T-helper 22 cell (primary cell): ENCODE data around the gene RWDD1.

Source experiments
- DNase-seq: peaks from one replicate; pipeline ENCODE4 v3.0.0-alpha.2; 2020; ENCODE audit warnings: low read depth

Gene RWDD1

DNA sequence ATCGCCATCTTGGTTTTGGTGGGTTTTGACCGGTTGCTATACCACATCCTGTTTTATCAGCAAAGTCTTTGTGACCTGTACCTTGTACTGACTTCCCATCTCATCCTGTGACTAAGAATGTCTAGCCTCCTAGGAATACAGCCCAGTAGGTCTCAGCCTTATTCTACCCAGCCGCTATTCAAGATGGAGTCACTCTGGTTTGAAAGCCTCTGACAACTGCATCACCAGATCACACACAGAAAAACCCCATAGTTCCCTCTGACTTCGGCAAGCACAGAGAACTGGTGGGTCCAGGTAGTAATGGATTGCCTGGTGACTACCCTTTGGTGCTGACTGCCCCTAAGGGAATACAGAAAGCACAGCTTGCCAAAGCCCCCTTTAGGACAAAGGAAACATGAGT, 34.6 kb downstream of the RWDD1 start:
- no peak for DNase-seq

DNA sequence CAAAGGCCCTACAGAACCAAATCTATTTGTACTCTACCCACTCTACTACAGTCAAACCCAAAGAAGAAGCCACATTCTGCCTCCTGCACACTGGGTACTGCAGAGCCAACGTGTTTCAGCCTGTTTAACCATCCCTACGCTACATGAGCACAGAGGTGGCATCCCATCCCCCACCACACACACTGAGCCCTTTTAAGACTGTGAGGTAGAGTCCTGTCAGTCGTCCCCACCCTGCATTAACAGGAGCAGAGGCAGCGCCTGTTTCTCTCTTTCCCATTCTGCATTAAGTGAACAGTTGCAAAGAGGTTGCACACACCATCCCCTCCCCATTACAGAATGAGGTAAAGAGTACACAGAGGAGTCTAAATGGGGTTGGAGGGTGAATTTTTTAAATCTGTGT, 39.8 kb downstream of the RWDD1 start:
- no peak for DNase-seq

GRCh38 chr6:116615937-116616736, 44.8 kb downstream of the RWDD1 start, which contains the start of gene RSPH4A:
RSPH4A (plus strand) TSS chr6:116616479; CDS start chr6:116616624, 145 bp downstream.
- peak; percentile 42 for DNase-seq

DNA sequence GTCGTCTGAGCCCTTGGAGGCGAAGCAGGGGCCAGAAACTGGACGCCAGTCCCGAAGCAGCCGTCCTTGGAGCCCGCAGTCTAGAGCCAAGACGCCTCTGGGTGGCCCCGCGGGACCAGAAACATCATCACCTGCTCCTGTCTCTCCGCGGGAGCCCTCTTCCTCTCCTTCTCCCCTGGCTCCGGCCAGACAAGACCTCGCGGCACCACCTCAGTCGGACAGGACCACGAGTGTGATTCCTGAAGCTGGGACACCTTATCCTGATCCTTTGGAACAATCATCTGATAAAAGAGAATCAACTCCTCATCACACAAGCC, 45.4 kb downstream of the RWDD1 start:
- DNase-seq, result no peak

DNA sequence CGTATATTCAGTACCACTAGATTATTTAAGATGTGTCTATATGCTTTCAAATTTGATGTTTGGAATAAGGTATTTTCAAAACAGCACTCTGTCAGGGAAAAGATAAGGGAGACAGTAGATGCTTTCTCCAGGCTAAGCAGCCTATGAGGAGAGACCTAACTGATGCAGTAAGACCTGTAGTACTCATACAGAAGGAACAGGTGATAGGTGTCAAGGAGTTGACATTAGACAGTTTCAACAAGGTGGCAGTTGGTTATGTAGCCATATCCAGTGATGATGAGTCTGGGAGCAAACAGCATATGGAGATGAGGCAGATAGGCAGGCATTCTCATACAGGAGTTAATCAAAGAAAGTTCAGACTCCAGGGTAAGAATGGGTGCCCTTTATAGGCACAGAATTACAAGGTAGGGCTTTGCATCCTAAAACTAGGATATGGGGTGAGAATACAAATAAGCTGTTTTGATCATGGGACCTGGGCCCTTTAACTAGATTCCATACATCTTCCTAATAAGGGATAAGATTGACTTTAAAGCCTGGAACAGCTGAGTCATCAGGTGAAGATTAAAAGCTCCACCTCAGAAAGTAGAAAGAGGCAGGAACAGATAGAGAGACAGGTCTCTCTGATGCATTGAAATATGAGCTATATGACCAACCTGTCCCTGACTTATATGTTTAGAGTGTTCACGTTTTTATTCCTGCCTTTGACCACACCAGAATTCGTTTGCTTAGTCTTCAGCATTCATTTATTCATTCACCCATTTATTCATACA, 52.9 kb downstream of the RWDD1 start:
- no peak for DNase-seq

DNA sequence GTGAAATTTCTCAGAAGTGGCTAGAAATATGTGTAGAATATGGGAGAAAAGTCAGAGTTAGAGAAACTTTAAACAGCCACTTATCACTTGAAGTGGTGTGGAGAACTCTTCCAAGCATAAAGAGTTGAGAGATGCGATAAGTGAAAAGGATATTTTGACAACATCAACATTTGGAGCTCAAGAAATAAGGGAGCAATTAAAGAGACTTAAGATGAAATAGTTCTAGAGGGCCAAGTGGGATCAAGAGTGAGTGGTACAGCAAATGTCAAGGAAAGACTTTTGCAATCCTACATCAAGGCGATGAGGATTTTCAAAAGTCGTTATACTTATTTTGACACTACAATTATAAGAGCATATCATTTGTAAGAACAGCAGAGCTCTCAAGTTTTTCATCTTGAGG, 54.6 kb downstream of the RWDD1 start:
- no peak for DNase-seq

DNA sequence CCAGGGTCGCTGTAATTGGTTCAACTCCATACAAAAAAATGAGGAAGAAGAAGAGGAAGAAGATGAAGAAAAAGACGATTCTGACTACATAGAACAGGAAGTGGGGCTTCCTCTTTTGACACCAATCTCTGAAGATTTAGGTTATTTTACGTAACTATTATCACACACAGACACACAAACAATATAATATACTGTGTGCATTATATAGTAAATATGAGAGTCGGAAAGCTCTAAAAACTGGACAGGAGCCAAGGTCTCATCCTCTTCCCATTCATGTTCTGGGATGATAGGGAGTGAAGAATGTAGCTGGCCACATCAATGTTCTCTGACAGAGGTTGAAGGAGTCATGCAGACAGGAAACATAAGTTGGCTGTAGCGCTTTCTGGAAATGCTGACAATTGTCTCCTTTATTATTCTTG, 58.3 kb downstream of the RWDD1 start:
- no peak for DNase-seq

DNA sequence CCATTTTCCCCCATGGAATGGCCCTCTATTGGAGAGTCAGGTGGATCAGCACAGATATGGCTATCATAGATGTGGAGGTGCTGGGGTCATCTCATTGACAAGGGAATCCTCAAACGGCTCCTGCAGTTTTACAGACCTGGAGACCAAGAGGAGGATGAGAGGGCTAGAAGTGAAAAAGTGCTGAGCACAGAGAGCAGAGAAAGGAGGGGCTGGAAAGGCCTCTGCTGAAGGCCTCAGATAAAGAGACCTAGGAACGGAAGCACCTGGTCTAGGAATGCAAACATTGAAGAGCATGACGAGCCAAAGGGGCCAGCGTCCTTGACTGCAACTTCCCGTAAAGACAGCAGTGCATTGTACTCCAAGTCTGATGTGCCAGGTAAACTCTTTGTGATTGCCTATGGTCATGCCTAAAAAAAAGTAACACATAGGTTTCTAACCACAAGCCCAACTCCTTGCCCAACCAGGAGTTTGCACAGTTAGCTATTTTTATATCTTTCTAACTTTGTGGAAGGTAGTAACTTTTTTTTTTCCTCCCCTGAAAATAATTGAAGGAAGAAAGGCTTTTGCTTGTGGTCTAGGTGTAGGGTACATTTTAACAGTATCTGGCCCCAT, 60.2 kb downstream of the RWDD1 start:
- no peak for DNase-seq

DNA sequence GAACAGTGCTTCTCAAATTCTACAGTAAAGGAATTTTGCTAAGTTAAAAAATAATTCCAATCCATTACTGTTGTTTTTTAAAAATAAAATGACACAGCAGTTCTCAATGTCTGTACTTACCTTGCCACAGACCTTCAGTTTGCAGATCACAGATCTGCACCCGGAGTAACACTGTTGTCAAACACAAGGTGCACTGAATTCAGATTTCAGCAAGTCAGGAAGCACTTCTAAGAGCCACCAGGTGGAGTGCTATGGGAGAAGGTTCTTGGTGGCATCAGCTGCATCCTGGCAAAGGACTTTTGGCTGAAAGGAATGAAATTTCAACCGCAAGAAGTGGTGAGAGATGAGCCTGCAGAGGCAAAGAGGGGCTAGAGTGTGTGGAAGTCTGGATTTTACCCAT, 62.4 kb downstream of the RWDD1 start:
- DNase-seq, result no peak
